Loucy (cell line): ENCODE data around the gene CFAP97.

Source experiments
- CTCF ChIP-seq: fragments of 200-600 bp; sonication (generic); conservative IDR thresholded peaks from 2 replicates; pipeline ENCODE4 v1.5.1; 2014; ENCODE audit warnings: mild to moderate bottlenecking, antibody characterized with exemption, low read length
- EZH2phosphoT487 ChIP-seq: fragments of 200-600 bp; IDR thresholded peaks from 2 replicates; pipeline ENCODE4 v1.6.1; 2018; ENCODE audit warnings: antibody characterized with exemption, mild to moderate bottlenecking, moderate library complexity, borderline replicate concordance

- TF ChIP-seq CTCF (no peak), EZH2phosphoT487 (no peak)
Measured at GRCh38 chr4:185186769-185187168, 17.0 kb downstream of the CFAP97 start.
